Progenitor cell of endocrine pancreas (in vitro differentiated cells): ENCODE measurements around the gene ANXA5. TPM values are rescaled to one million over a fixed set of nuclear protein-coding genes. Genes with fewer than 3 reads are reported as not detected.

Experiments used
- DNase-seq: peaks from one replicate; pipeline ENCODE4 v3.0.0; 2021; ENCODE audit warnings: low spot score; ENCODE audit not compliant: unreplicated experiment
- H3K27ac Mint-ChIP-seq: 2 replicates; pipeline ENCODE4 v1.8.0; 2021; ENCODE audit warnings: mild to moderate bottlenecking, moderate library complexity, mixed read lengths
- H3K27me3 Mint-ChIP-seq: 2 replicates; pipeline ENCODE4 v1.8.0; 2021; ENCODE audit warnings: mixed read lengths
- H3K36me3 Mint-ChIP-seq: 2 replicates; pipeline ENCODE4 v1.8.0; 2022; ENCODE audit warnings: mixed read lengths; ENCODE audit not compliant: insufficient read depth
- H3K4me1 Mint-ChIP-seq: 2 replicates; pipeline ENCODE4 v1.8.0; 2021; ENCODE audit warnings: low read depth, mixed read lengths
- H3K4me3 Mint-ChIP-seq: 2 replicates; pipeline ENCODE4 v1.8.0; 2021; ENCODE audit warnings: low read depth, mild to moderate bottlenecking, moderate library complexity, mixed read lengths
- H3K9me3 Mint-ChIP-seq: 2 replicates; pipeline ENCODE4 v1.8.0; 2021; ENCODE audit warnings: low read depth, mixed read lengths
- total RNA-seq: library from RNA; stranded (reverse); gene quantifications from 2 replicates; pipeline ENCODE4 v1.2.1, GENCODE V29; 2021
- TF ChIP-seq, protein P1 (sequence below): fragments of 200-600 bp; sonication (generic); IDR thresholded peaks from one replicate; pipeline ENCODE4 v1.5.0; 2021; ENCODE audit warnings: antibody characterized with exemption, mild to moderate bottlenecking; ENCODE audit not compliant: unreplicated experiment

Gene ANXA5
- total RNA-seq, 1 donor from 2014 or later: 203 TPM

DNA sequence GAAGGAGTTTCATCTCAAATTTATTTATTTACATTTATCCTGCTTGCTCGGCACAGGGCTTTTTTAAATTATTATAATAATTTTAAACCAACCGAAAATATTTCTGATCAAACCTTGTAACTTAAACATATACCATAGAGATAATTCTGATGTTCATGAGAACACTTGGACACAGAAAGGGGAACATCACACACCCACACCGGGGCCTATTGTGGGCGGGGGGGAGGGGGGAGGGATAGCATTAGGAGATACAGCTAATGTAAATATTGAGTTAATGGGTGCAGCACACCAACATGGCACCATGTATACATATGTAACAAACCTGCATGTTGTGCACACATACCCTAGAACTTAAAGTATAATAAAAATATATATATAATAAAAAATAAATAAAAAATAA is 2.9 kb downstream of the ANXA5 start:
- Mint-ChIP-seq H3K9me3 (no peaks in the 10 kb centered on the region), H3K4me3 (no peak overlapping the region), H3K36me3 (peaks cover 8% of the 10 kb centered on the region), H3K27ac (no peak overlapping the region), H3K27me3 (peaks cover 11% of the 10 kb centered on the region), H3K4me1 (peaks cover 9% of the 10 kb centered on the region)
- no peak for DNase-seq
- TF ChIP-seq, protein P1, sequence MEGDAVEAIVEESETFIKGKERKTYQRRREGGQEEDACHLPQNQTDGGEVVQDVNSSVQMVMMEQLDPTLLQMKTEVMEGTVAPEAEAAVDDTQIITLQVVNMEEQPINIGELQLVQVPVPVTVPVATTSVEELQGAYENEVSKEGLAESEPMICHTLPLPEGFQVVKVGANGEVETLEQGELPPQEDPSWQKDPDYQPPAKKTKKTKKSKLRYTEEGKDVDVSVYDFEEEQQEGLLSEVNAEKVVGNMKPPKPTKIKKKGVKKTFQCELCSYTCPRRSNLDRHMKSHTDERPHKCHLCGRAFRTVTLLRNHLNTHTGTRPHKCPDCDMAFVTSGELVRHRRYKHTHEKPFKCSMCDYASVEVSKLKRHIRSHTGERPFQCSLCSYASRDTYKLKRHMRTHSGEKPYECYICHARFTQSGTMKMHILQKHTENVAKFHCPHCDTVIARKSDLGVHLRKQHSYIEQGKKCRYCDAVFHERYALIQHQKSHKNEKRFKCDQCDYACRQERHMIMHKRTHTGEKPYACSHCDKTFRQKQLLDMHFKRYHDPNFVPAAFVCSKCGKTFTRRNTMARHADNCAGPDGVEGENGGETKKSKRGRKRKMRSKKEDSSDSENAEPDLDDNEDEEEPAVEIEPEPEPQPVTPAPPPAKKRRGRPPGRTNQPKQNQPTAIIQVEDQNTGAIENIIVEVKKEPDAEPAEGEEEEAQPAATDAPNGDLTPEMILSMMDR: no peak

DNA sequence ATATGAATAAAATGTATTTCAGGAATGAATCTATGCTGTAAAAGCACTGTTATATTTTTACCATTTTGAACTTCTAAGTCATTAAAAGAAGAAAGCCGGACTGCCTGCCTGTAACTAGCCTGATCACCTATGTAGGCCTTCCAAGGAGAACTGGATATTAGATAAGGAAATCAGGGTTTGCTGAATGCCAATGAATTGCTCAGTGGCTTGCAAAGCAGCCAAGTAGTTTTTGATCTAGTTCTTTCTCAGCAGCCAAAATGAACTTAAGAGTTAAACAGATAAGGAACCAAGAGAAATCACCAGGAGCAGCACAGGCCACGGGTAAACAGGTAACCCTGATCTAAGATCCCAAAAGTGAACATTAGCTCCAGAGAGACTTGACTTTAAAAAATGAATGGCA is 3.3 kb downstream of the ANXA5 start:
- Mint-ChIP-seq H3K36me3 (peaks cover 8% of the 10 kb centered on the region), H3K9me3 (no peaks in the 10 kb centered on the region), H3K27ac (peak overlapping the region; percentile 84), H3K4me3 (peak overlapping the region; percentile 44), H3K4me1 (peaks cover 9% of the 10 kb centered on the region), H3K27me3 (peaks cover 7% of the 10 kb centered on the region)
- DNase-seq: no peak
- TF ChIP-seq, protein P1: no peak

DNA sequence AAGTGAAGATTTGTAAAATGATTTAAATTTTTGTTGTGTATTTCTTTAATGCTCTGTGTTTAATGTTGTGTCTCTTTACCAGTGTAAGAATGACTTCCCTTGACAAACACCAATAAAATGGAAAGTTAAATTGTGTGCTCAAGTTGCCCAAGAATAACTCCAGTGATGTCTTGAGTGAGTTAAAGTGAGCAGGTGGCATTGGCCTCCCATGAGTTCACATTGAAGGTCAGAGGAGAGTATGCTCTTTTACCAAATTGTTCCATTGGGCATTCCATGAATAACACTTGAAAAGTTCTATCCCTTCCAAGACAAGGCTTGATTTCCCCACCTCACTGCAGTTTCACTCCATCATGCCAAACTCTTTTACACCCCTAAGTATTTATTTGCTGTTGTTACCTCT is 4.5 kb downstream of the ANXA5 start:
- H3K9me3 Mint-ChIP-seq: no peaks in the 10 kb centered on the region
- H3K27ac Mint-ChIP-seq: no peak overlapping the region

DNA sequence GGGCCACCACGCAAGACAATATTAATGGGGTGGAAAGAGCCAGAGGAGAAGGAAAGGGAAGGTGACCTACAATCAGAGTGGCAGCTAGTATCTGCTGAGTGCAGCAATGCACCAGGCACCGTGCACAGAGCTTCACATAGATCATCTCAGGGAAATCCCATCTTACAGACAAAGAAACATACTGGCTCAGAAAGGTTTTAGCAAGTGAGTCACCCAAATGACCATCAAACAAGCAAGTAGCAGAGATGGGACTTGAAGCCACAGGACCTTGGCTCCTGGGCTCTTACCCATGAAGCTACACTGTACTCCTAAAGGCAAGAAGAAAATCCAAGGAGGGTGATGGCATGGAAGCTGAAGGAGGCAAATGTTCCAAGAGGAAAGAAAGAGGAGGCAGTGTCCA is 6.8 kb downstream of the ANXA5 start:
- TF ChIP-seq, protein P1: no peak
- H3K9me3 Mint-ChIP-seq: no peaks in the 10 kb centered on the region
- no peak overlapping the region for H3K27ac Mint-ChIP-seq
- no peaks in the 10 kb centered on the region for H3K27me3 Mint-ChIP-seq
- H3K4me3 Mint-ChIP-seq: no peak overlapping the region
- peaks cover 10% of the 10 kb centered on the region for H3K4me1 Mint-ChIP-seq
- peaks cover 17% of the 10 kb centered on the region for H3K36me3 Mint-ChIP-seq
- no peak for DNase-seq

More for the DNA sequence above, 4.5 kb downstream of the ANXA5 start:
- Mint-ChIP-seq H3K4me3 (no peak overlapping the region), H3K27me3 (no peaks in the 10 kb centered on the region), H3K36me3 (peaks cover 9% of the 10 kb centered on the region), H3K4me1 (peaks cover 9% of the 10 kb centered on the region)
- TF ChIP-seq, protein P1: no peak
- DNase-seq: no peak

DNA sequence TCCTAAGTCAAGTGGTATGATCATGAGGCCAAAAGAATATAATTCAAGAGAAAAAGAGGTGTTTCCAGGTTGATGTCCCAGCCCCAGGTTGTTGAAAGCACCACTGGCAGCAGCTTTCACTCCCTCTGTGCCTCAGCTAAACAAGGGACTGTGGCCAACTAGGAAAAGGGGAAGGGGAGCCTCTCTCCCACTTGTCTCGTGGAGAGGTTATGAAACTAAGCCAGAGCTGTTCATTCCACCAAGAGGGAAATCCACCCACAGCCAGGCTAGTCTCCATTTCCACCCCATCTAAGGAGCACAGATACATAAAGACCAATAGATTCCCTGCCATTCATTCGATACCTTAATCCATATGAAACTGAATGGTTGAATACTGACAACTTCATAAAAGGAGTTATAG is 8.1 kb downstream of the ANXA5 start:
- no peaks in the 10 kb centered on the region for H3K9me3 Mint-ChIP-seq
- H3K27ac Mint-ChIP-seq: no peak overlapping the region
- H3K4me3 Mint-ChIP-seq: no peak overlapping the region
- DNase-seq: no peak
- TF ChIP-seq, protein P1: no peak
- peaks cover 6% of the 10 kb centered on the region for H3K4me1 Mint-ChIP-seq
- H3K36me3 Mint-ChIP-seq: peaks cover 18% of the 10 kb centered on the region
- H3K27me3 Mint-ChIP-seq: no peaks in the 10 kb centered on the region
